ENCODE measurements around the gene ACAA1.

ACAA1 gene

GRCh38 chr3:38155825-38156224 lies 18.9 kb upstream of the ACAA1 start:
- no peak for DNase-seq (ENCODE audit: low read depth, low spot score)
- H3K4me3 ChIP-seq (ENCODE audit: low read length): no peak overlapping the region

- no peak overlapping the region for H3K4me3 ChIP-seq (ENCODE audit: low read length)
- DNase-seq (ENCODE audit: low read depth, low spot score): no peak
These were observed 17.8 kb upstream of the ACAA1 start for GRCh38 chr3:38154625-38155255.

GRCh38 chr3:38154033-38154494 lies 17.1 kb upstream of the ACAA1 start:
- no peak overlapping the region for H3K4me3 ChIP-seq (ENCODE audit: low read length)
- no peak for DNase-seq (ENCODE audit: low read depth, low spot score)

- no peak for DNase-seq (ENCODE audit: low read depth, low spot score)
- no peak overlapping the region for H3K4me3 ChIP-seq (ENCODE audit: low read length)
These were observed 16.3 kb upstream of the ACAA1 start for GRCh38 chr3:38153221-38153620.

GRCh38 chr3:38152609-38153008 lies 15.7 kb upstream of the ACAA1 start:
- H3K4me3 ChIP-seq (ENCODE audit: low read length): no peak overlapping the region
- DNase-seq (ENCODE audit: low read depth, low spot score): no peak

GRCh38 chr3:38151667-38152265 lies 14.8 kb upstream of the ACAA1 start:
- no peak for DNase-seq (ENCODE audit: low read depth, low spot score)
- no peak overlapping the region for H3K4me3 ChIP-seq (ENCODE audit: low read length)

GRCh38 chr3:38150780-38151528 lies 14.0 kb upstream of the ACAA1 start:
- DNase-seq (ENCODE audit: low read depth, low spot score): no peak
- H3K4me3 ChIP-seq (ENCODE audit: low read length): no peak overlapping the region

GRCh38 chr3:38149708-38150107 lies 12.8 kb upstream of the ACAA1 start:
- no peak for DNase-seq (ENCODE audit: low read depth, low spot score)
- no peak overlapping the region for H3K4me3 ChIP-seq (ENCODE audit: low read length)

GRCh38 chr3:38148311-38148882 lies 11.5 kb upstream of the ACAA1 start:
- no peak overlapping the region for H3K4me3 ChIP-seq (ENCODE audit: low read length)
- DNase-seq (ENCODE audit: low read depth, low spot score): no peak

- no peak overlapping the region for H3K4me3 ChIP-seq (ENCODE audit: low read length)
- DNase-seq (ENCODE audit: low read depth, low spot score): no peak
These were observed 10.5 kb upstream of the ACAA1 start for GRCh38 chr3:38147421-38147820.

- DNase-seq (ENCODE audit: low read depth, low spot score): no peak
These were observed 9.6 kb upstream of the ACAA1 start for GRCh38 chr3:38146504-38146903.

GRCh38 chr3:38143511-38143910 lies 6.6 kb upstream of the ACAA1 start:
- no peak for DNase-seq (ENCODE audit: low read depth, low spot score)
- no peak overlapping the region for H3K4me3 ChIP-seq (ENCODE audit: low read length)

More at GRCh38 chr3:38146504-38146903, 9.6 kb upstream of the ACAA1 start:
- H3K4me3 ChIP-seq (ENCODE audit: low read length): no peak overlapping the region

- no peak overlapping the region for H3K4me3 ChIP-seq (ENCODE audit: low read length)
- DNase-seq (ENCODE audit: low read depth, low spot score): no peak
These were observed 6.0 kb upstream of the ACAA1 start for GRCh38 chr3:38142959-38143358.

- no peak for DNase-seq (ENCODE audit: low read depth, low spot score)
- no peak overlapping the region for H3K4me3 ChIP-seq (ENCODE audit: low read length)
These were observed 5.0 kb upstream of the ACAA1 start for GRCh38 chr3:38141952-38142273.

- no peak for DNase-seq (ENCODE audit: low read depth, low spot score)
- H3K4me3 ChIP-seq (ENCODE audit: low read length): no peak overlapping the region
These were observed 4.4 kb upstream of the ACAA1 start for GRCh38 chr3:38141173-38141951.

- DNase-seq (ENCODE audit: low read depth, low spot score): no peak
- no peak overlapping the region for H3K4me3 ChIP-seq (ENCODE audit: low read length)
These were observed 3.6 kb upstream of the ACAA1 start for GRCh38 chr3:38140326-38141172.

GRCh38 chr3:38139652-38140051 lies 2.7 kb upstream of the ACAA1 start:
- DNase-seq (ENCODE audit: low read depth, low spot score): no peak
- H3K4me3 ChIP-seq (ENCODE audit: low read length): peak overlapping the region; percentile 86

- H3K4me3 ChIP-seq (ENCODE audit: low read length): peak overlapping the region; percentile 86
- DNase-seq (ENCODE audit: low read depth, low spot score): no peak
These were observed 2.3 kb upstream of the ACAA1 start for GRCh38 chr3:38139191-38139590.
